AG20443 (cell line): ENCODE results near the gene COMMD2.

Experiments
- DNase-seq: peaks from one replicate; pipeline ENCODE4 v3.0.0; 2012; ENCODE audit warnings: low spot score, mixed read lengths

COMMD2 gene

GRCh38 chr3:149763565-149764195 lies 11.4 kb upstream of the COMMD2 start:
- no peak for DNase-seq

- no peak for DNase-seq
Observed at GRCh38 chr3:149753717-149754116, 1.4 kb upstream of the COMMD2 start.

GRCh38 chr3:149752788-149753136 lies 473 bp upstream of the COMMD2 start:
- DNase-seq: no peak

GRCh38 chr3:149751551-149751950 lies 738 bp downstream of the COMMD2 start:
- DNase-seq: no peak

- no peak for DNase-seq
Observed at GRCh38 chr3:149744606-149745005, 7.7 kb downstream of the COMMD2 start.

- DNase-seq: no peak
Observed at GRCh38 chr3:149744151-149744550, 8.1 kb downstream of the COMMD2 start.

- no peak for DNase-seq
Observed at GRCh38 chr3:149739396-149739795, 12.9 kb downstream of the COMMD2 start.

GRCh38 chr3:149738876-149739275 lies 13.4 kb downstream of the COMMD2 start:
- DNase-seq: no peak

- no peak for DNase-seq
Observed at GRCh38 chr3:149736953-149737205, 15.4 kb downstream of the COMMD2 start.

- peak; percentile 36 for DNase-seq
Observed at GRCh38 chr3:149736175-149736952, 15.9 kb downstream of the COMMD2 start.

- no peak for DNase-seq
Observed at GRCh38 chr3:149732234-149732633, 20.1 kb downstream of the COMMD2 start.

- no peak for DNase-seq
Observed at GRCh38 chr3:149727656-149728055, 24.6 kb downstream of the COMMD2 start.

- DNase-seq: peak; percentile 26
Observed at GRCh38 chr3:149726716-149727407, 25.4 kb downstream of the COMMD2 start.

- DNase-seq: peak; percentile 20
Observed at GRCh38 chr3:149723781-149724180, 28.5 kb downstream of the COMMD2 start.

GRCh38 chr3:149720918-149721317 lies 31.4 kb downstream of the COMMD2 start:
- no peak for DNase-seq

- DNase-seq: peak; percentile 63
Observed at GRCh38 chr3:149717391-149718056, 34.8 kb downstream of the COMMD2 start.

GRCh38 chr3:149716984-149717383 lies 35.3 kb downstream of the COMMD2 start:
- no peak for DNase-seq

GRCh38 chr3:149715247-149715646 lies 37.0 kb downstream of the COMMD2 start:
- DNase-seq: no peak

- no peak for DNase-seq
Observed at GRCh38 chr3:149713730-149714654, 38.3 kb downstream of the COMMD2 start.

- DNase-seq: no peak
Observed at GRCh38 chr3:149706905-149707304, 45.4 kb downstream of the COMMD2 start.

- DNase-seq: no peak
Observed at GRCh38 chr3:149705416-149705815, 46.9 kb downstream of the COMMD2 start.

GRCh38 chr3:149703466-149703865 lies 48.8 kb downstream of the COMMD2 start:
- DNase-seq: peak; percentile 50
